Cerebellar nuclear complex (tissue), 1 donor: Measurements from ENCODE around the gene NEK5.

Experiments
- DNase-seq, 2 experiments: peaks; one replicate each; lab custom pipeline; 2025; lab: John Stamatoyannopoulos, UW

NEK5 gene

GRCh38 chr13:52009946-52010345, 118.9 kb downstream of the NEK5 start:
- DNase-seq = no peak

DNA sequence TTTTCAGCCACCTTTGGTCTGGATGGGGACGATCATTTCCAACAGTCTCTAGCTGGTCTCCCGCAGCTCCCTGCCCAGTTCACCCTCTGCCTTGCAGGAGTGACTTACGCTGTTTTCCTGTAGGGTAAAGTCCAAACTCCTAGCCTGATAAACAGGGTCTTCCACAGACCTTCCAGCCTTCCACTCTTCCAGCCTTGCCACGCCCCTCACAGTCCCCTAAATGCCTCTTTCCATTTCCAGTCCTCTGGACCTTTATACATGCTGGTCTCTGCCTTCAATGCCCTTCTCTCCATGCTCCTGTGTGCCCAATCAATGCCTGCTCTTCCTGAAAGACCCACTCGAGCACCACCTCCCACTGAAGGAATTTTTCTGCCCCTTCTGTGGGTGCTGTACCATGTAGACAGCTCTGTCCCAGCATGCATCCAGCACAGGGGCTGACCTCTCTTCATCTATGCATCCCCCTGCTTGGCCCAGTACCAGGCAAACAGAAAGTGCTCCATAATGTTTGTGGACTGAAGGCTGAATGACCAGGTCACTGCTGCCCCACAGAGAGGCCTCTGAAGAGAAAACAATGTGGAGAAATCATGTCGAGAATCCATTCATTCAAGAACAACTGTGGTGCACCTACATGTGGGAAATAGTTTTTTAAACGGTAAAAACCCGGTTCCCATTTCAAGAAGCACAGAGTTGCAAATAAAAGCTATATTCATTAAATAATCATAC, 122.2 kb downstream of the NEK5 start:
- no peak for DNase-seq

- no peak for DNase-seq
These were observed 122.9 kb downstream of the NEK5 start for GRCh38 chr13:52005841-52006522.

DNA sequence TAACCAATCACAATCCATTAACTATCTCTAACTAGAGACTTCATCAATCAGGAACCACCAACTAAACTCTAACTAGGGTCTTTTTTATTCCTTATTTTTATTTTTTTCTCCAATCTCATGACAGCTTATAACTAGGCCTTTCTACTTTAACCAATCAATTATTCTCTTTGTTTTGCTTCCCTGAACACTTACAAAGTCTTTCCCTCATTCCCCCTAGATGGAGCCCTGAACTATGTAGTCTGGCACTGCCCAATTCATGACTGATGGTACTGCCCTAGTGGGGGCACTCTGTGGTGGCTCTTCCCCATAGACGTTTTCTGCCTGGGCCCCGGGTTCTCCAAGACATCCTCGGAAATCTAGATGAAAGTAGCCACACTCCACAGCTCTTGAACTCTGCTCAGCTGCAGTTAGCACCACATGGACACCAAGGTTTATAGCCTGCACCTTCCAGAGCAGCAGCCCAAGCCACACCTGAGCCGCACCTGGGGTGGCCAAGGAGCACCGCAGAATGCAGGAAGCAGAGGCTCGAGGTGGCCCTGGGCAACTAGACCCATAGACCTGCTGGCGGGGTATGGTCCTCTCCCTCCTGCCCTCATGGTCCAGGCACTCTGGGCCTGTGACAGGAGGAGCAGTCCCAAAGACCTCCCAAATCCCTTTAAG, 124.2 kb downstream of the NEK5 start:
- no peak for DNase-seq

- DNase-seq = peak in 1 of 2 experiments; percentile 3
These were observed 125.3 kb downstream of the NEK5 start for GRCh38 chr13:52003541-52003940.

- DNase-seq = no peak
These were observed 126.5 kb downstream of the NEK5 start for GRCh38 chr13:52002361-52002760.

GRCh38 chr13:52001120-52001731, 127.6 kb downstream of the NEK5 start:
- no peak for DNase-seq

- DNase-seq = no peak
These were observed 129.0 kb downstream of the NEK5 start for GRCh38 chr13:51999921-52000320.

GRCh38 chr13:51999510-51999911, 129.4 kb downstream of the NEK5 start:
- DNase-seq = peak in 1 of 2 experiments; percentile 8

DNA sequence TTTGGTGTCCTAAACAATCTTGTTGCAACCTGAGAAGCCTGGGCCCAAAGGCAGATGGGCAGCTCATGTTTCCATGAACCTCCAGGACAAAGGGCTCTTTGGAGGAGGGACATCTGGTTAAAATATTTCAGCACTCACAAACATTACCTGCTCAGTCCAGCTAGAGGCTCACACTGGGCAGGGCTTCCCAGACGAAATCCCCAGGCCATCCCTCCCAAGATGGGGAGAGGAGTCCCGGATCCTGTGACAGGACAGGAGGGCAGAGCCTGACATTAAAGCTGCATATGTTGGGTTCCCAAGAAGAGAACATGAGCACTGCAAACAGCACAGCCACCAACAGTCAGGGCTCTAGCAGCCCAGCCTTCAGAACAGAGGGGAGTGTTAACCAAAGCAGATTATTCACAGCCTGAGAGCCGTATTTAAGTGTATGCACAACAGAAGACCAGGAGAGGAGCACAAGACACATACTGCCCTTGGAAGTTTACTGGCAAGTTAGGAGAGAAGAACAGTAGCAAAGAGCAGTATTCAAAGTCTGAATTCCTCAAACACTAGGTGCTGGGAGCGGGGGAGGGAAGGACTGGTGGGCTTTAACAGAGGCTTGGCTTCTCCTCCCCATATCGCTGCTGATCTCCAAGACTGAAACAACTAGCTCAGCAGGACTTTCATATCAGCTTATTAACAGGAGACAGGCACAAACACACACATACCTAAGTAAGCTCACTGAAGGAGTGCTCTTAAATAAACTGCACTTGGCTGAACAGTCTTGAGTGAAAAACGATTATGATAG, 130.0 kb downstream of the NEK5 start:
- DNase-seq = no peak

DNA sequence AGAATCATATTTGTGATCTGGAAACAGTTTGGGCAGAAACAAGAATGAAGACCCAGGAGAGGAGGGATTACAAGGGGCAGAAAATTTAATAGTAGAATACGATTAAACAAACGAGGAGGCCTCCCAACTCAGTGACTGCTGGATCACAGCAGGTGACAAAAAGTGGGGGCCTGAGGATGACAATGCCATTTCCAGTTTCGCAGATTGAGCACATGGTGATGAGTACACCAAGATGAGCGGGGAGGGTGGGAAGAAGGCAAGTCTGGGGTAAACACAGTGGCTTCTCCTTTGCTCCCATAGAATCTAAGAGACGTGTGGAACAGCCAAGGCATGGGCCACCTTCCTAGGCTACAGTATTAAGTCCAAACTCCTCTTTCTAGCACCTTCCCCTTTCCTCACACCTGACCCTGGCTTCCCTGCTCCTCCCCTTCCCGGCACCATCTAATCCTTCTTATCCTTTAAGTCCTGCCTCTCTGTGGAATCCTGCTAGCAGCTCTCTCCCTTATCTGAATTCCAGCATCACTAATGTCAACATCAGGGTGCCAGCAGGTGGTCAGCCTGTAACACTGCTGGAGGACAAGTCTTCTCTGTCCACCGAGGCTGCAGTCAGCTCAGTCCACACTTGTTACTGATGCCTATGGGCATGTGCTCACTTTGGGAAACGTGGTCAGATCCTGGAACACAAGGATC, 131.1 kb downstream of the NEK5 start:
- no peak for DNase-seq

DNA sequence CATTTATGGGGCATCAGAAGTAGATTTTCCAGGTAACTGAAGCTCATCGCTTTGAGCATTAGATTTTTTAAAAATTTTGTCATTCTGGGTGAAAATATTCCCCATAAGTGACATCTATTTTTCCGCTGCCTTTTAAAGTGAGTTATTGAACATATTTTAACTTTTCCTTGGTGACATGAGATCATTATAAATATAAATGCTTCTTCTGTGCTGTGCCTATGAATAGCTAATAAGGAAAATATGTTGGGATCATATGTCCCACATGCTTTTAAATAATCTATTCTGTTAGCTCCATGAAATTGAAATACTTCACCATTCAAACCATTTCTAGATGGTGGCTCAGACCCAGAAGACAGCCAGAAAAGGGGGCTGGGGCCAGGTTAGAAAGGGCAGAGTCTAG, 131.7 kb downstream of the NEK5 start:
- no peak for DNase-seq

- no peak for DNase-seq
These were observed 132.2 kb downstream of the NEK5 start for GRCh38 chr13:51996641-51997040.

DNA sequence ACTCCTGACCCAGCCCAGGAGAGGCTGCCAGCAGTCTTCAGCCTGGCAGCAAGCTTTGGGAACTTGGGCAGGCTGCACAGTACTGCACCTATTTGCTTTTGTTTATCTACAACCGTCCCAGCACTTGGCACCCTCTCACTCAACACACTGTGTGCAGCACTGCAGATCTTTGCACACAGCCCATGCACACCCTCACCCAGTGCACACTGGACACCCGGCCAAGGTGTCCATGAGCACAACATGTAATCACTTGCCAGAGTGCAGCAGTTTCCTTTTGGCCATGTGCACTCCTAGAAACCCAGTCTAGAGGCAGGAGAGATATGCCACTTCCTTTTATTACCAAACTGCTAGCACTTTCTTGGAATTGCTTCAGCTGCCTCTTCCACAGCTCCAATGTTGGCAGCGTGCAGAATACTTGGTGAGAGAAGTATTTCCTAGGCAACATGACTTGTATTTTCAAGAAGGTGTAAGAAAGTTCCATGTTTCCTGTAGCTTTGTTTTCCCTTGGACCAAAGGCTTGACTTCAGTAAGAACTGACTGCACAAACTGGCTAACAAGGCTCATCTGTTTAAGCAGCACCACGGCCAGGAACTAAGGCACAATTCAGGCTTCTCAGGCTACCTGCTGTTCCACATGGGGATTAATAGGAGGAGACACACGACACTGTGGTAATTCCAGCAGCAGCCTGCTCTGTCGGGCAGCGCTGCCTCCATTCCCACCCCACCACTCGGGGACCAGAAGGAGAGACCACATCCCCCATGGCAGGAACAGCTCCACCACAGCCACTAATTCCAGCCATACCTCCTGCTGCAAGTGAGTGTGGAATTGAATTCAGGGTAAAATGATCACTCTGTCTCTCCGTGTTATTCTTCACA, 133.0 kb downstream of the NEK5 start:
- peak in 1 of 2 experiments; percentile 2 for DNase-seq

- DNase-seq = no peak
These were observed 135.2 kb downstream of the NEK5 start for GRCh38 chr13:51993713-51994112.

GRCh38 chr13:51988988-51989618, 139.8 kb downstream of the NEK5 start:
- no peak for DNase-seq
